Endothelial cell of umbilical vein (primary cell): ENCODE data around the gene MPP4. TPM values are rescaled to one million over a fixed set of nuclear protein-coding genes. Genes with fewer than 3 reads are reported as not detected.

Experiments
- BruUV-seq: library from RNA; stranded (reverse); fragments of 400-500 nt; replicated peaks from 2 replicates; lab custom pipeline; 2021; lab: Mats Ljungman, UMichigan
- CTCF ChIA-PET: fragments of 300-600, 350-600 bp; sonication (Branson Sonifier 250); formaldehyde crosslinking; loops from one replicate; lab custom pipeline; 2021; ENCODE audit warnings: antibody characterized with exemption, inconsistent platforms; lab: Charles Lee
- POLR2A ChIA-PET: fragments of 300-600, 350-600 bp; sonication (Branson Sonifier 250); formaldehyde crosslinking; loops from one replicate; lab custom pipeline; 2021; ENCODE audit warnings: antibody characterized with exemption, inconsistent platforms; lab: Charles Lee
- DNase-seq: peaks from one replicate; pipeline ENCODE4 v3.0.0-alpha.2; 2011; ENCODE audit warnings: low read depth, low spot score
- FAIRE-seq: peaks from 2 replicates; lab custom pipeline; 2011; peaks lifted over from hg19 to GRCh38; lab: Jason Lieb, UNC
- H2AFZ ChIP-seq: 2 replicates; pipeline ENCODE4 v1.6.0; 2012; ENCODE audit warnings: low read depth, low read length, control low read depth, inconsistent platforms
- H3K27ac ChIP-seq: 2 replicates; pipeline ENCODE4 v1.5.1; 2011; ENCODE audit warnings: low read depth, mild to moderate bottlenecking, control low read depth, low read length, moderate library complexity; ENCODE audit not compliant: insufficient read depth
- H3K27me3 ChIP-seq, 2 experiments: 2 replicates each; pipeline versions ENCODE4 v1.6.0 to v1.6.1; 2011; ENCODE audit warnings: low read length in 2 of 2, mixed read lengths in 1 of 2; ENCODE audit not compliant: control insufficient read depth in 2 of 2, insufficient read depth in 2 of 2
- H3K36me3 ChIP-seq, 2 experiments: 2 replicates in 1 of 2; 3 replicates in 1 of 2; pipeline ENCODE4 v1.5.1; 2011; ENCODE audit warnings: low read length in 2 of 2, mild to moderate bottlenecking in 1 of 2, moderate library complexity in 1 of 2; ENCODE audit not compliant: control insufficient read depth in 2 of 2, insufficient read depth in 2 of 2; ENCODE audit errors: extremely low read depth in 1 of 2
- H3K4me1 ChIP-seq: 3 replicates; pipeline ENCODE4 v1.5.1; 2011; ENCODE audit warnings: mild to moderate bottlenecking, low read length; ENCODE audit not compliant: control insufficient read depth, insufficient read depth; ENCODE audit errors: extremely low read depth
- H3K4me2 ChIP-seq: 2 replicates; pipeline ENCODE4 v1.6.1; 2011; ENCODE audit warnings: low read length, control low read depth, mixed read lengths; ENCODE audit not compliant: insufficient read depth
- H3K4me3 ChIP-seq, 3 experiments: fragments of 200-600 bp in 1 of 3; sonication (generic), shearing (Covaris generic) in 1 of 3; replicated peaks in 1 of 3; 2 replicates each; pipeline ENCODE4 v1.5.1; 2011 to 2016; ENCODE audit warnings: control low read depth in 3 of 3, low read length in 3 of 3, mild to moderate bottlenecking in 2 of 3, inconsistent platforms in 1 of 3, low read depth in 1 of 3, moderate library complexity in 1 of 3; ENCODE audit not compliant: insufficient read depth in 1 of 3
- H3K79me2 ChIP-seq: 2 replicates; pipeline ENCODE4 v1.6.0; 2012; ENCODE audit warnings: low read length, inconsistent platforms; ENCODE audit not compliant: control insufficient read depth, insufficient read depth
- H3K9ac ChIP-seq: replicated peaks from 2 replicates; pipeline ENCODE3; 2011; ENCODE audit warnings: low read length, control low read depth; ENCODE audit not compliant: insufficient read depth; ENCODE audit errors: extremely low read depth
- H3K9me1 ChIP-seq: replicated peaks from 3 replicates; pipeline ENCODE4 v1.6.0; 2011; ENCODE audit warnings: mild to moderate bottlenecking, low read length; ENCODE audit not compliant: control insufficient read depth, insufficient read depth; ENCODE audit errors: extremely low read depth
- H3K9me3 ChIP-seq: replicated peaks from 2 replicates; pipeline ENCODE4 v1.5.1; 2012; ENCODE audit warnings: low read length, inconsistent platforms; ENCODE audit not compliant: control insufficient read depth, insufficient read depth
- H4K20me1 ChIP-seq: replicated peaks from 2 replicates; pipeline ENCODE3; 2011; ENCODE audit warnings: mild to moderate bottlenecking, low read length; ENCODE audit not compliant: control insufficient read depth, insufficient read depth; ENCODE audit errors: extremely low read depth
- CTCF ChIP-seq, 2 donors: IDR thresholded peaks; 1 replicate in 1 of 2; 2 replicates in 1 of 2; pipeline ENCODE4 v1.5.1; 2011; ENCODE audit warnings: low read length in 2 of 2, mild to moderate bottlenecking in 2 of 2, moderate library complexity in 2 of 2, control low read depth in 1 of 2, inconsistent platforms in 1 of 2, low read depth in 1 of 2; ENCODE audit not compliant: insufficient read depth in 1 of 2; ENCODE audit errors: extremely low read depth in 1 of 2
- EZH2 ChIP-seq: IDR thresholded peaks from 2 replicates; pipeline ENCODE4 v1.6.1; 2012; ENCODE audit warnings: borderline replicate concordance, low read depth, mild to moderate bottlenecking, moderate library complexity, low read length, inconsistent platforms; ENCODE audit not compliant: severe bottlenecking
- FOS ChIP-seq: IDR thresholded peaks from 2 replicates; pipeline ENCODE4 v1.6.1; 2011; ENCODE audit warnings: mild to moderate bottlenecking, low read length, moderate library complexity, borderline replicate concordance; ENCODE audit not compliant: insufficient read depth
- GATA2 ChIP-seq: IDR thresholded peaks from 2 replicates; pipeline ENCODE4 v1.7.0; 2011; ENCODE audit warnings: low read depth, mild to moderate bottlenecking, moderate library complexity, mixed read lengths, low read length; ENCODE audit not compliant: insufficient read length, insufficient read depth
- JUN ChIP-seq: IDR thresholded peaks from 2 replicates; pipeline ENCODE4 v1.6.1; 2011; ENCODE audit warnings: borderline replicate concordance, low read depth; ENCODE audit not compliant: insufficient read length, insufficient read depth
- MAX ChIP-seq: IDR thresholded peaks from 2 replicates; pipeline ENCODE4 v1.6.1; 2011; ENCODE audit not compliant: insufficient read depth, insufficient read length
- MYC ChIP-seq: IDR thresholded peaks from one replicate; pipeline ENCODE4 v1.6.1; 2011; ENCODE audit warnings: mild to moderate bottlenecking, low read depth, low read length
- POLR2A ChIP-seq: IDR thresholded peaks from 2 replicates; pipeline ENCODE4 v1.6.1; 2012; ENCODE audit warnings: low read depth, mild to moderate bottlenecking, control low read depth, low read length
- POLR2AphosphoS5 ChIP-seq: IDR thresholded peaks from 2 replicates; pipeline ENCODE4 v1.6.1; 2012; ENCODE audit warnings: low read depth, mild to moderate bottlenecking, control low read depth, low read length, moderate library complexity; ENCODE audit not compliant: insufficient read depth
- dilution Hi-C: fragments of 300-500 bp; cut with MboI; formaldehyde crosslinking; loops from one replicate; pipeline ENCODE4 v1.15.0; 2019; ENCODE audit warnings: low sequenced_read_pairs; ENCODE audit not compliant: extremely low pct_ligation_motif_present
- intact Hi-C: fragments of 100-400 bp; cut with micrococcal nuclease; formaldehyde crosslinking; loops from one replicate; pipeline ENCODE4 v1.10.0; 2022
- polyA plus RNA-seq, 4 experiments: library from polyadenylated mRNA; depleted of rRNA in 3 of 4; stranded (reverse) in 3 of 4; unstranded in 1 of 4; fragments of >200 nt; gene quantifications; 2 replicates each; pipeline versions ENCODE4 v1.2.1 to v1.2.3, GENCODE V29; 2011 to 2012; ENCODE audit warnings: missing spikeins in 1 of 4
- total RNA-seq: library from RNA; stranded (reverse); gene quantifications from 2 replicates; pipeline ENCODE4 v1.2.3, GENCODE V29; 2021

The MPP4 gene
- total and polyA plus RNA-seq, 2 donors (not counting 3 experiments of a cell fraction or from before 2014, with no cell fraction given), result 5.6 to 7.6 TPM

GRCh38 chr2:201631041-201631440, 67.4 kb downstream of the MPP4 start:
- no peaks in the 10 kb centered on the region for H3K27me3 ChIP-seq
- FAIRE-seq, result no peak
- no peaks in the 10 kb centered on the region for H3K79me2 ChIP-seq
- peaks cover 11 to 50% of the 10 kb centered on the region in 2 experiments for H3K36me3 ChIP-seq
- ChIA-PET CTCF (interaction anchor here (0.7 kb wide), 1 partner anchor 9 kb away, joined by 3 read pairs; no protein-coding TSS in a partner anchor), POLR2A (no interaction called here)
- no peak for TF ChIP-seq MYC
- no peak for TF ChIP-seq MAX
- TF ChIP-seq FOS, result no peak
- no peak for TF ChIP-seq POLR2AphosphoS5
- no peak for TF ChIP-seq JUN
- no peak for TF ChIP-seq POLR2A
- no peak for TF ChIP-seq EZH2
- TF ChIP-seq GATA2, result no peak
- no peak for TF ChIP-seq CTCF (IDR thresholded peaks at IDR 0.05; ENCODE audit: extremely low read depth in 1 of 2, insufficient read depth in 1 of 2, low read depth in 1 of 2, low read length in 2 of 2)
- BruUV-seq, result no TSS peak
- no peak overlapping the region for H3K4me2 ChIP-seq
- no peak overlapping the region for H3K27ac ChIP-seq
- H2AFZ ChIP-seq, result no peak overlapping the region
- DNase-seq, result no peak
- no peaks in the 10 kb centered on the region for H3K9me3 ChIP-seq
- intact Hi-C loops (no loop called here), dilution Hi-C loops (no loop called here)
- H3K4me1 ChIP-seq, result no peaks in the 10 kb centered on the region
- H3K9ac ChIP-seq, result no peak overlapping the region
- no peaks in the 10 kb centered on the region for H3K9me1 ChIP-seq
- H4K20me1 ChIP-seq, result no peaks in the 10 kb centered on the region
- H3K4me3 ChIP-seq, result no peak overlapping the region
